Right atrium auricular region (tissue), 2 donors: ENCODE data around the gene CCDC24. TPM values are rescaled to one million over a fixed set of nuclear protein-coding genes. Genes with fewer than 3 reads are reported as not detected.

Source experiments
- DNase-seq: peaks from one replicate; pipeline ENCODE4 v3.0.0-alpha.2; 2019; ENCODE audit warnings: low spot score
- H3K27ac ChIP-seq, 2 donors: fragments of 200-600 bp; sonication (generic); 1 replicate in 1 of 2; 2 replicates in 1 of 2; pipeline ENCODE4 v1.5.1; 2016 to 2019
- H3K27me3 ChIP-seq, 2 donors: fragments of 200-600 bp; sonication (generic); one replicate each; pipeline versions ENCODE4 v1.5.1 to v1.6.0; 2017 to 2019
- H3K36me3 ChIP-seq: fragments of 200-600 bp; sonication (generic); one replicate; pipeline ENCODE4 v1.5.1; 2016
- H3K4me1 ChIP-seq, 2 donors: fragments of 200-600 bp; sonication (generic); one replicate each; pipeline versions ENCODE4 v1.5.1 to v1.6.0; 2017 to 2019
- H3K4me3 ChIP-seq, 2 donors: fragments of 200-600 bp; sonication (generic); 1 replicate in 1 of 2; 2 replicates in 1 of 2; pipeline ENCODE4 v1.5.1; 2017 to 2019; ENCODE audit warnings: mild to moderate bottlenecking in 1 of 2, moderate library complexity in 1 of 2
- H3K9me3 ChIP-seq, 2 donors: fragments of 200-600 bp; sonication (generic); one replicate each; pipeline ENCODE4 v1.5.1; 2019
- CTCF ChIP-seq, 2 donors: fragments of 200-600 bp; sonication (generic); IDR thresholded peaks; one replicate each; pipeline ENCODE4 v1.5.1; 2019; ENCODE audit warnings: antibody characterized with exemption in 2 of 2
- total RNA-seq, 2 donors: library from RNA; depleted of rRNA; stranded (reverse); fragments of >200 nt; gene quantifications; one replicate each; pipeline ENCODE4 v1.1.0, GENCODE V29; 2016

The CCDC24 gene
- total RNA-seq, 2 donors from 2014 or later, result 1.6 to 2.0 TPM

DNA sequence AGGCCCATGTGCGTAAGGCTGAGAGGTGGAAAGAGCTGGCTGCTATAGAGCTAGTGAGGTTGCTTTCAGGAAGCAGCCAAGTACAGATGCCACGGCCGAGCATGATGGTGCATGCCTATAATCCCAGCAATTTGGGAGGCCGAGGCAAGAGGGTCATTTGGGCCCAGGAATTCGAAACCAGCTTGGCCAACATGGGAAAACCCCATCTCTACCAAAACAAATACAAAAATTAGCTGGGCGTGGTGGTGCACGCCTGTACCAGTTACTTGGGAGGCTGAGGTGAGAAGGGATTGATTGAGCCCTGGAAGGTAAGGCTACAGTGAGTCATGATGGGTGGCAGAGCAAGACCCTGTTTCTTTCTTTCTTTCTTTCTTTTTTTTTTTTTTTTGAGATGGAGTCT, 2.7 kb downstream of the CCDC24 start:
- Histone ChIP-seq H3K4me3 (no peak overlapping the region), H3K9me3 (no peaks in the 10 kb centered on the region), H3K27me3 (no peaks in the 10 kb centered on the region), H3K27ac (no peak overlapping the region), H3K36me3 (no peaks in the 10 kb centered on the region), H3K4me1 (peaks cover 0 to 19% of the 10 kb centered on the region in 2 donors)
- TF ChIP-seq CTCF (IDR thresholded peaks at IDR 0.05), result no peak
- DNase-seq, result no peak

- no peak for TF ChIP-seq CTCF (IDR thresholded peaks at IDR 0.05)
- H3K27me3 ChIP-seq, result no peaks in the 10 kb centered on the region
- H3K4me1 ChIP-seq, result peaks cover 0 to 19% of the 10 kb centered on the region in 2 donors
- no peaks in the 10 kb centered on the region for H3K36me3 ChIP-seq
- H3K27ac ChIP-seq, result no peak overlapping the region
- no peak overlapping the region for H3K4me3 ChIP-seq
- no peak for DNase-seq
- no peaks in the 10 kb centered on the region for H3K9me3 ChIP-seq
Observed at GRCh38 chr1:43994794-43995790, 3.7 kb downstream of the CCDC24 start.

DNA sequence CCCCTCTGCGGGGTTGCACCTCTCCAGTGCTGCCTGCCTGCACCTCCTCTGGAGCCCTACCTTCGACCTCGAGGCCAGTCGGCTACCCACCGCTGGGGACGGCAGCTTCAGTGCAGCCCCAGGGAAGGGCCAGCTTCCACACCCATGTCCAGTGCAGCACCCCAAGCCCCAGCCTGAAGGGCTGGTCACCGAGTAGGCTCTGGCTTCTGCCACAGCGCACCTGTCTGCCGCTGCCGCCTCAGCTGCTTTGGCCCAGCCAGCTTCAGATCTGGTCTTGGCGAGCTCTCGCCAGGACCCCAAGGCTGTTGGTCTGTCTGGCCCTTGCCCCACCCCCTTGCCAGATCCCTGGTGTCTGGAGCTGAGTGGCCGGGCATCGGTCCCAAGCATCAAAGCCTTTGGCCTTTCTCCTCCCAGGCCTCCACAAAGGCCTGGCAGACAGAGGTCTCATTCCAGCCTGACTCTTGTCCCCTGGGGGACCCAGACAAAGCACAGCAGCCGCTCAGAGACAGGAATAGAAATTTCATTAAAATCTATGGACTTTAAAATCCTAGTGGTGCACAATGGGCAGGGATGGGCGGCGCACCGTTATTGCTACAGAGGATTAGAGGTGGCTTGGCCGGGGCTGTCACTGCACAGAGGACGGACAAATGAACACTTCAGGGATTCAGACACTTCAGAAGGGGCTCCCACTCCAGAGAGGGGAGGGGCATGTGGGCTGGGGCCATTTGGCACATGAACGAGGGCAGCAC, 4.8 kb downstream of the CCDC24 start:
- no peak for TF ChIP-seq CTCF (IDR thresholded peaks at IDR 0.05)
- no peaks in the 10 kb centered on the region for H3K9me3 ChIP-seq
- DNase-seq, result no peak
- peaks cover 0 to 12% of the 10 kb centered on the region in 2 donors for H3K4me1 ChIP-seq
- no peak overlapping the region for H3K27ac ChIP-seq
- no peaks in the 10 kb centered on the region for H3K27me3 ChIP-seq
- no peak overlapping the region for H3K4me3 ChIP-seq
- no peaks in the 10 kb centered on the region for H3K36me3 ChIP-seq

GRCh38 chr1:43996733-43997115, 5.3 kb downstream of the CCDC24 start:
- Histone ChIP-seq H3K27ac (no peak overlapping the region), H3K36me3 (no peaks in the 10 kb centered on the region), H3K27me3 (no peaks in the 10 kb centered on the region), H3K4me3 (no peak overlapping the region), H3K9me3 (no peaks in the 10 kb centered on the region), H3K4me1 (peaks cover 0 to 11% of the 10 kb centered on the region in 2 donors)
- TF ChIP-seq CTCF (IDR thresholded peaks at IDR 0.05), result no peak
- DNase-seq, result no peak

DNA sequence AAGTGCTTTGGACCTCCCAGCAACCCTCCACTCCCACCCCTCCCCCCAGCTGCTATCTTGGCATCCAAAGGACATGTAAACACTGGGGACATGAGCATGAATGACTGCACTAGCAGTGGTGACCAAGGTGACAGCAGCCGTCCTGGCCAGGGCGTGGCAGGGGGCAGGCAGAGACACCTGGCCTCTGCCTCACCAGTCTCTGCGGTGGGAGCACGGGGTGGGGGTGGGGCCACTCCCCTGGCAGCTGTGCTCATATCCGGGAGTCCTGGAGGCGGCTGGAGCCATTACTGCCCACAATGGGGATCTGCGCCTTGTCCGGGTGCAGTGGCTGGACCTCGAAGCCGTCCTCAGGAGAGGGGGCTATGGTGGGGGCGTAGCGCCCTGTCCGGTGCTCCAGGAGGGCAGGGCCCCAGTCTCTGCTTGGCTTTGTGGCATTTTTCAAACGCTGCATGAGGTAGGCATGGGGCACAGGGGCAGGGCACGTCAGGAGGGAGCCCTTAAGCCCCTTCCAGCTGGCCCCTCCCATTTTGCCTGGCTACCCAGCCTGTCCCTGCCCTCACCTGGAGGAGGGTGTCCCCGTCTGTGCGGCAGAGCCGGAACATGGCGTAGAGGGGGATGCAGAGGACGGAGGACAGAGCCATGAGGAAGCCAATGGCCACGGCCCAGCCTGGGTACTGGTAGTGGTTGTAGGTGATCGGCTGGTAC, 6.0 kb downstream of the CCDC24 start:
- no peak for TF ChIP-seq CTCF (IDR thresholded peaks at IDR 0.05)
- Histone ChIP-seq H3K36me3 (no peaks in the 10 kb centered on the region), H3K27me3 (no peaks in the 10 kb centered on the region), H3K4me1 (peaks cover 0 to 5% of the 10 kb centered on the region in 2 donors), H3K4me3 (no peak overlapping the region), H3K27ac (no peak overlapping the region), H3K9me3 (no peaks in the 10 kb centered on the region)
- no peak for DNase-seq
